LNCAP (cell line): ENCODE data around the gene PEPD.

ENCODE experiments used
- TF ChIP-seq, protein P1 (sequence below): fragments of 450-650 bp; IDR thresholded peaks from 2 replicates; pipeline ENCODE4 v1.5.1; 2017; ENCODE audit warnings: mild to moderate bottlenecking

The PEPD gene

DNA sequence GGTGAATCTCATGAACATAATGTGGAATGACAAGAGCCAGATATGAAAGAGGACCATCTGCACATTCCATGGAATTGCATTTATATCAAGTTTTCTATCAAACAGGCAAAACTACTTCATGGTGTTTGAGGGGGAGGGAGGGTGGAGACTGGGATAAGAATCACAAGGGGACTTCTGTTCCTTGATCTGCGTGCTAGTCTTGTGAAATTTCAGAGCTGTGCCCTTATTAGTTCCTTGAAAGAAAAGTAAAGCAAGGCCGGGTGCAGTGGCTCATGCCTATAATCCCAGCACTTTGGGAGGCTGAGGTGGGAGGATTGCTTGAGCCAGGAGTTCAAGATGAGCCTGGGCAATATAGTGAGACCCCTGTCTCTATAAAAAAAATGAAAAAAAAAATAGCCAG lies 178.3 kb downstream of the PEPD start:
- TF ChIP-seq, protein P1, sequence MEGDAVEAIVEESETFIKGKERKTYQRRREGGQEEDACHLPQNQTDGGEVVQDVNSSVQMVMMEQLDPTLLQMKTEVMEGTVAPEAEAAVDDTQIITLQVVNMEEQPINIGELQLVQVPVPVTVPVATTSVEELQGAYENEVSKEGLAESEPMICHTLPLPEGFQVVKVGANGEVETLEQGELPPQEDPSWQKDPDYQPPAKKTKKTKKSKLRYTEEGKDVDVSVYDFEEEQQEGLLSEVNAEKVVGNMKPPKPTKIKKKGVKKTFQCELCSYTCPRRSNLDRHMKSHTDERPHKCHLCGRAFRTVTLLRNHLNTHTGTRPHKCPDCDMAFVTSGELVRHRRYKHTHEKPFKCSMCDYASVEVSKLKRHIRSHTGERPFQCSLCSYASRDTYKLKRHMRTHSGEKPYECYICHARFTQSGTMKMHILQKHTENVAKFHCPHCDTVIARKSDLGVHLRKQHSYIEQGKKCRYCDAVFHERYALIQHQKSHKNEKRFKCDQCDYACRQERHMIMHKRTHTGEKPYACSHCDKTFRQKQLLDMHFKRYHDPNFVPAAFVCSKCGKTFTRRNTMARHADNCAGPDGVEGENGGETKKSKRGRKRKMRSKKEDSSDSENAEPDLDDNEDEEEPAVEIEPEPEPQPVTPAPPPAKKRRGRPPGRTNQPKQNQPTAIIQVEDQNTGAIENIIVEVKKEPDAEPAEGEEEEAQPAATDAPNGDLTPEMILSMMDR: no peak

DNA sequence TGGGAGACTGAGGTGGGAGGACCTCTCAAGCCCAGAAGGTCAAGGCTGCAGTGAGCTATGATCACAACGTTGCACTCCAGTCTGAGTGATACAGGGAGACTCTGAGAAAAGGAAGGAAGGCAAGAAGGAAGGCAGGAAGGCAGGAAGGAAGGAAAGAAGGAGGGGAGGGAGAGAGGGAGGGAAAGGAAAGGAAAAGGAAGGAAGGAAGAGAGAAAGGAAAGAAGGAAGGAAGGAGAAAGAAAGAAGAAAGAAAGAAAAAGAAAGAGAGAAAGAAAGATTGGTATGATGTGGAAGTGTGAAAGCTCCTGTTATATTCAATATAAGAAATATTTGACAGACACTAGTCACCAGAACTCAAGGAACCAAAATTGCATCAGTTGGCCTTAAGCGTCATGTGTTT lies 180.6 kb downstream of the PEPD start:
- TF ChIP-seq, protein P1: no peak

DNA sequence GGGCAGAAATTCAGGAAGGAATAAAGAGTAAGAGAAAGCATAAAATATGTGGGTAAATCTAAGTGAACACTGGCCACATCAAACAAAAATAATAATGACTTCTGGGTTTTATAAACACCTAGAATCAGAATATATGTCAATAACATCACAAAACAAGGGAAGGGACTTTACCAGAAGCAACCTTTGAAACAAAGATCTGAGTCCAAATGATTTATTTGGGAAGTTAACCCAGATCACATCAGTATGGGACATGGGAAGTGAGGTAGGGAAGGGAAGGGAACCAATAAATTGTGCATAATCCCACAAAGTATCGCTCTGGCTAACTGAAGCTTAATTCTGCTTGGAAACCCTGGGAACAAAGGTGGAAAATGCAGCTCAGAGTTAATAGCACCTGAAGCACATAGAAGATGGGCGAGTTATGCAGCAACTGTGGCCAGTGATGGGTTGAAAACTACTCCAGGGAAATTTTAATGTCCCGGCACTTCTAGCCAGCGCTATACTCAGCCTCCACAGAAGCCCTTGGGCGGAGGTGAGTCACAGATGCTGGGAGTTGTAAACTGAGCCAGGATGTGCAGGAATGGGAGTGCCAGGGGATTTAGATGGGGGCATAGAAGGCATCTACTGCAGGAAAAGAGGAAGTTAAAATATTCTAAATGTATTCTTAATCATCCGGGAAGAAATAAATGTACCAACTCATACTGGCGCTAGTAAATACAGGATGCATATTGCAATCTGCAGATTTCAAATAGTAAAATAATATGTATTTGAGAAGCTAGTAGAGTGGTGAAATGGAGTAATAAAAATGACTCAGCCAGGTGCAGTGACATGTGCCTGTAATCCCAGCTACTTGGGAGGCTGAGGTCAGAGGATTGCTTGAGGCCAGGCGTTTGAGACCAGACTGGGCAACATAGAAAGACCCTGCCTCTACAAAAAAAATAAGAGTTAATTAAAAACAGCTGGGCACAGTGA lies 182.3 kb downstream of the PEPD start:
- TF ChIP-seq, protein P1: no peak
